ENCODE data around the gene ZNF732. TPM values are rescaled to one million over a fixed set of nuclear protein-coding genes. Genes with fewer than 3 reads are reported as not detected.

Gene ZNF732
- total and polyA plus RNA-seq, 2 experiments from 2014 or later: not detected

- H3K9me3 ChIP-seq (ENCODE audit: low read depth): peaks cover 6% of the 10 kb centered on the region
- H3K27me3 ChIP-seq: no peaks in the 10 kb centered on the region
- no peaks in the 10 kb centered on the region for H3K9me2 ChIP-seq (replicated peaks; ENCODE audit: insufficient read depth)
- TF ChIP-seq CTCF (IDR thresholded peaks at IDR 0.05; ENCODE audit: poor library complexity) (no peak), EZH2phosphoT487 (IDR thresholded peaks at IDR 0.05; ENCODE audit: low read depth, severe bottlenecking, unreplicated experiment) (no peak), EZH2 (IDR thresholded peaks at IDR 0.05; ENCODE audit: borderline replicate concordance) (no peak)
- no peak overlapping the region for H3K4me3 ChIP-seq
- peaks cover 25% of the 10 kb centered on the region for H3K79me2 ChIP-seq
- no peak overlapping the region for H3K27ac ChIP-seq
- no peak overlapping the region for H2AFZ ChIP-seq
- peaks cover 5% of the 10 kb centered on the region for H3K4me1 ChIP-seq (ENCODE audit: insufficient read depth)
- DNase-seq (ENCODE audit: low spot score): no peak
- 97% methylated on average over 2 of the region's 2 CpGs for WGBS (ENCODE audit: low lambda C conversion rate, missing lambda C conversion rate)
- no peaks in the 10 kb centered on the region for H3K36me3 ChIP-seq (replicated peaks; ENCODE audit: insufficient read depth, low read depth)
- no peaks in the 10 kb centered on the region for H4K20me1 ChIP-seq (ENCODE audit: insufficient read depth, poor library complexity, severe bottlenecking)
- peak overlapping the region; percentile 79 for H3K4me2 ChIP-seq
Measured at GRCh38 chr4:335515-335914, 30.2 kb upstream of the ZNF732 start.

GRCh38 chr4:328729-329128 is 23.5 kb upstream of the ZNF732 start:
- H2AFZ ChIP-seq: no peak overlapping the region
- peaks cover 8% of the 10 kb centered on the region for H3K9me3 ChIP-seq (ENCODE audit: low read depth)
- no peak for DNase-seq (ENCODE audit: low spot score)
- WGBS (ENCODE audit: low lambda C conversion rate, missing lambda C conversion rate): 66% methylated on average over 8 of the region's 8 CpGs
- H3K4me1 ChIP-seq (ENCODE audit: insufficient read depth): no peaks in the 10 kb centered on the region
- H3K9me2 ChIP-seq (replicated peaks; ENCODE audit: insufficient read depth): no peaks in the 10 kb centered on the region
- TF ChIP-seq EZH2phosphoT487 (IDR thresholded peaks at IDR 0.05; ENCODE audit: low read depth, severe bottlenecking, unreplicated experiment) (no peak), EZH2 (IDR thresholded peaks at IDR 0.05; ENCODE audit: borderline replicate concordance) (no peak), CTCF (IDR thresholded peaks at IDR 0.05; ENCODE audit: poor library complexity) (no peak)
- no peak overlapping the region for H3K4me2 ChIP-seq
- H3K27ac ChIP-seq: no peak overlapping the region
- no peaks in the 10 kb centered on the region for H4K20me1 ChIP-seq (ENCODE audit: insufficient read depth, poor library complexity, severe bottlenecking)
- no peak overlapping the region for H3K4me3 ChIP-seq
- H3K79me2 ChIP-seq: no peaks in the 10 kb centered on the region
- no peaks in the 10 kb centered on the region for H3K27me3 ChIP-seq
- no peaks in the 10 kb centered on the region for H3K36me3 ChIP-seq (replicated peaks; ENCODE audit: insufficient read depth, low read depth)

GRCh38 chr4:314296-314903 is 9.1 kb upstream of the ZNF732 start:
- TF ChIP-seq EZH2phosphoT487 (IDR thresholded peaks at IDR 0.05; ENCODE audit: low read depth, severe bottlenecking, unreplicated experiment) (no peak), EZH2 (IDR thresholded peaks at IDR 0.05; ENCODE audit: borderline replicate concordance) (no peak), CTCF (IDR thresholded peaks at IDR 0.05; ENCODE audit: poor library complexity) (no peak)
- H3K4me3 ChIP-seq: no peak overlapping the region
- H3K4me2 ChIP-seq: no peak overlapping the region
- no peaks in the 10 kb centered on the region for H3K9me3 ChIP-seq (ENCODE audit: low read depth)
- H3K9me2 ChIP-seq (replicated peaks; ENCODE audit: insufficient read depth): no peaks in the 10 kb centered on the region
- WGBS (ENCODE audit: low lambda C conversion rate, missing lambda C conversion rate): 70% methylated on average over 1 of the region's 1 CpG
- no peaks in the 10 kb centered on the region for H3K27me3 ChIP-seq
- no peak overlapping the region for H2AFZ ChIP-seq
- no peaks in the 10 kb centered on the region for H3K4me1 ChIP-seq (ENCODE audit: insufficient read depth)
- no peaks in the 10 kb centered on the region for H4K20me1 ChIP-seq (ENCODE audit: insufficient read depth, poor library complexity, severe bottlenecking)
- no peaks in the 10 kb centered on the region for H3K36me3 ChIP-seq (replicated peaks; ENCODE audit: insufficient read depth, low read depth)
- H3K79me2 ChIP-seq: no peaks in the 10 kb centered on the region
- H3K27ac ChIP-seq: no peak overlapping the region
- DNase-seq (ENCODE audit: low spot score): no peak

Data from hepatocyte (in vitro differentiated cells).